ENCODE results near the gene PDK3.

The PDK3 gene

GRCh38 chrX:24424948-24425347, 40.1 kb upstream of the PDK3 start:
- no peak overlapping the region for H2AFZ ChIP-seq (ENCODE audit: low read length)
- H3K4me1 ChIP-seq (ENCODE audit: low read length): no peaks in the 10 kb centered on the region
- no peak overlapping the region for H3K4me3 ChIP-seq (ENCODE audit: low read length)
- no peaks in the 10 kb centered on the region for H3K9me2 ChIP-seq (replicated peaks; ENCODE audit: insufficient read depth, low read length)
- no peaks in the 10 kb centered on the region for H3K27me3 ChIP-seq (replicated peaks; ENCODE audit: insufficient read depth, low read length)
- DNase-seq: no peak
- no peak overlapping the region for H3K4me2 ChIP-seq (ENCODE audit: low read depth, low read length)
- TF ChIP-seq EZH2 (optimal IDR thresholded peaks at IDR 0.05; ENCODE audit: low read depth, low read length): no peak
- no peak for TF ChIP-seq EZH2phosphoT487 (IDR thresholded peaks at IDR 0.05; ENCODE audit: low read length)
- TF ChIP-seq CTCF (IDR thresholded peaks at IDR 0.05; ENCODE audit: low read length): no peak
- H3K9ac ChIP-seq (ENCODE audit: low read length): no peak overlapping the region
- no peak overlapping the region for H3K27ac ChIP-seq (ENCODE audit: low read length)
- H3K36me3 ChIP-seq (replicated peaks; ENCODE audit: insufficient read depth, low read length): no peaks in the 10 kb centered on the region
- no peaks in the 10 kb centered on the region for H3K79me2 ChIP-seq (ENCODE audit: low read length)
- no peaks in the 10 kb centered on the region for H3F3A ChIP-seq (ENCODE audit: insufficient read depth, low read length)
- H3K9me3 ChIP-seq (replicated peaks; ENCODE audit: insufficient read depth, low read length): no peaks in the 10 kb centered on the region
- H4K20me1 ChIP-seq (ENCODE audit: insufficient read depth, low read length): no peaks in the 10 kb centered on the region

- H3K27me3 ChIP-seq (replicated peaks; ENCODE audit: insufficient read depth, low read length): no peaks in the 10 kb centered on the region
- H3K79me2 ChIP-seq (ENCODE audit: low read length): no peaks in the 10 kb centered on the region
- no peak overlapping the region for H3K4me3 ChIP-seq (ENCODE audit: low read length)
- H2AFZ ChIP-seq (ENCODE audit: low read length): no peak overlapping the region
- H3K9me2 ChIP-seq (replicated peaks; ENCODE audit: insufficient read depth, low read length): no peaks in the 10 kb centered on the region
- DNase-seq: no peak
- no peak for TF ChIP-seq CTCF (IDR thresholded peaks at IDR 0.05; ENCODE audit: low read length)
- no peak for TF ChIP-seq EZH2 (optimal IDR thresholded peaks at IDR 0.05; ENCODE audit: low read depth, low read length)
- TF ChIP-seq EZH2phosphoT487 (IDR thresholded peaks at IDR 0.05; ENCODE audit: low read length): no peak
- H3K4me2 ChIP-seq (ENCODE audit: low read depth, low read length): no peak overlapping the region
- no peak overlapping the region for H3K9ac ChIP-seq (ENCODE audit: low read length)
- no peaks in the 10 kb centered on the region for H4K20me1 ChIP-seq (ENCODE audit: insufficient read depth, low read length)
- no peaks in the 10 kb centered on the region for H3K36me3 ChIP-seq (replicated peaks; ENCODE audit: insufficient read depth, low read length)
- no peaks in the 10 kb centered on the region for H3F3A ChIP-seq (ENCODE audit: insufficient read depth, low read length)
- no peaks in the 10 kb centered on the region for H3K9me3 ChIP-seq (replicated peaks; ENCODE audit: insufficient read depth, low read length)
- no peak overlapping the region for H3K27ac ChIP-seq (ENCODE audit: low read length)
- H3K4me1 ChIP-seq (ENCODE audit: low read length): no peaks in the 10 kb centered on the region
Measured at GRCh38 chrX:24425806-24426205, 39.3 kb upstream of the PDK3 start.

- H3K9ac ChIP-seq (ENCODE audit: low read length): no peak overlapping the region
Measured at GRCh38 chrX:24426340-24426913, 38.7 kb upstream of the PDK3 start.

More at GRCh38 chrX:24426340-24426913, 38.7 kb upstream of the PDK3 start:
- Histone ChIP-seq H3K4me2 (ENCODE audit: low read depth, low read length) (peak overlapping the region; percentile 24; the same call in 1 of the 2 replicates), H3K9me3 (replicated peaks; ENCODE audit: insufficient read depth, low read length) (no peaks in the 10 kb centered on the region), H3K27ac (ENCODE audit: low read length) (no peak overlapping the region), H3K36me3 (replicated peaks; ENCODE audit: insufficient read depth, low read length) (no peaks in the 10 kb centered on the region), H4K20me1 (ENCODE audit: insufficient read depth, low read length) (no peaks in the 10 kb centered on the region), H3K4me1 (ENCODE audit: low read length) (no peaks in the 10 kb centered on the region), H3F3A (ENCODE audit: insufficient read depth, low read length) (no peaks in the 10 kb centered on the region), H3K4me3 (ENCODE audit: low read length) (no peak overlapping the region), H3K27me3 (replicated peaks; ENCODE audit: insufficient read depth, low read length) (no peaks in the 10 kb centered on the region), H3K79me2 (ENCODE audit: low read length) (no peaks in the 10 kb centered on the region), H3K9me2 (replicated peaks; ENCODE audit: insufficient read depth, low read length) (no peaks in the 10 kb centered on the region), H2AFZ (ENCODE audit: low read length) (peak overlapping the region; percentile 67)
- no peak for TF ChIP-seq EZH2phosphoT487 (IDR thresholded peaks at IDR 0.05; ENCODE audit: low read length)
- no peak for TF ChIP-seq EZH2 (optimal IDR thresholded peaks at IDR 0.05; ENCODE audit: low read depth, low read length)
- no peak for TF ChIP-seq CTCF (IDR thresholded peaks at IDR 0.05; ENCODE audit: low read length)
- peak; percentile 18 for DNase-seq
